HepG2 (cell line): Measurements from ENCODE around the gene ODR4. TPM values are rescaled to one million over a fixed set of nuclear protein-coding genes. Genes with fewer than 3 reads are reported as not detected.
"Not testable (repeated sequence)": the region's sequence is repeated elsewhere in the genome, so short reads cannot be mapped to it uniquely, and the experiment has no call there.

Experiments used
- ATAC-seq: fragments of 200-7000 bp; cut with Tn5 transposase; 3 replicates; pipeline ENCODE4 v1.9.1; 2020; ENCODE audit warnings: mild to moderate bottlenecking, moderate library complexity
- BruUV-seq: library from RNA; stranded (reverse); fragments of 400-500 nt; replicated peaks from 2 replicates; lab custom pipeline; 2021; lab: Mats Ljungman, UMichigan
- CTCF ChIA-PET: fragments of 300-600 bp; formaldehyde crosslinking; extraction: SDS; loops from one replicate; lab custom pipeline; 2021; ENCODE audit warnings: low total read pairs, inconsistent platforms, low intra/inter-chr PET ratio; lab: Yijun Ruan, JAX
- POLR2A ChIA-PET: fragments of 350-600 bp; sonication (Branson Sonifier 250); formaldehyde crosslinking; loops from one replicate; lab custom pipeline; 2020; ENCODE audit warnings: antibody characterized with exemption, inconsistent platforms; lab: Yijun Ruan, JAX
- DNase-seq: peaks from one replicate; pipeline ENCODE4 v3.0.0-alpha.2; 2015; ENCODE audit warnings: low spot score
- FAIRE-seq: peaks from 3 replicates; lab custom pipeline; 2011; peaks lifted over from hg19 to GRCh38; lab: Jason Lieb, UNC
- H2AFZ ChIP-seq: one replicate; pipeline ENCODE4 v1.6.1; 2011; ENCODE audit warnings: low read length, inconsistent platforms
- H3K27ac ChIP-seq: fragments of 300-600 bp; 3 replicates; pipeline ENCODE4 v1.8.0; 2011; ENCODE audit warnings: mixed run types, mild to moderate bottlenecking, mixed read lengths, low read length, inconsistent platforms; ENCODE audit not compliant: insufficient read depth; ENCODE audit errors: extremely low read length
- H3K27me3 ChIP-seq, 2 experiments: fragments of 200-600 bp in 1 of 2; 2 replicates in 1 of 2; 3 replicates in 1 of 2; pipeline versions ENCODE4 v1.6.0 to v1.8.0; 2011; ENCODE audit warnings: low read length in 2 of 2, mild to moderate bottlenecking in 2 of 2, moderate library complexity in 2 of 2, inconsistent platforms in 1 of 2; ENCODE audit not compliant: insufficient read depth in 2 of 2, control insufficient read depth in 1 of 2
- H3K36me3 ChIP-seq, 2 experiments: fragments of 200-600 bp in 1 of 2; replicated peaks in 1 of 2; 2 replicates in 1 of 2; 3 replicates in 1 of 2; pipeline versions ENCODE4 v1.5.1 to v1.8.0; 2011; ENCODE audit warnings: low read length in 2 of 2, inconsistent platforms in 1 of 2; ENCODE audit not compliant: insufficient read depth in 2 of 2, control insufficient read depth in 1 of 2
- H3K4me1 ChIP-seq: 2 replicates; pipeline ENCODE4 v1.5.1; 2012; ENCODE audit warnings: low read length, inconsistent platforms; ENCODE audit not compliant: insufficient read depth
- H3K4me2 ChIP-seq: 2 replicates; pipeline ENCODE4 v1.6.0; 2011; ENCODE audit warnings: low read depth, low read length, inconsistent platforms
- H3K4me3 ChIP-seq, 3 experiments: fragments of 200-600 bp in 1 of 3; sonication (generic), shearing (Covaris generic) in 1 of 3; replicated peaks in 1 of 3; 2 replicates each; pipeline ENCODE4 v1.5.1; 2011 to 2016; ENCODE audit warnings: low read length in 3 of 3, inconsistent platforms in 2 of 3, low read depth in 2 of 3, mild to moderate bottlenecking in 2 of 3, control low read depth in 1 of 3, mixed read lengths in 1 of 3; ENCODE audit not compliant: insufficient read depth in 1 of 3
- H3K79me2 ChIP-seq: one replicate; pipeline ENCODE4 v1.6.1; 2011; ENCODE audit warnings: low read length, inconsistent platforms; ENCODE audit not compliant: insufficient read depth
- H3K9ac ChIP-seq: 2 replicates; pipeline ENCODE4 v1.6.0; 2011; ENCODE audit warnings: mild to moderate bottlenecking, low read depth, low read length, inconsistent platforms; ENCODE audit not compliant: insufficient read depth
- H3K9me3 ChIP-seq: 2 replicates; pipeline ENCODE4 v1.5.1; 2012; ENCODE audit warnings: mild to moderate bottlenecking, low read length
- H4K20me1 ChIP-seq: 2 replicates; pipeline ENCODE4 v1.6.0; 2011; ENCODE audit warnings: inconsistent platforms, mild to moderate bottlenecking, low read length, moderate library complexity; ENCODE audit not compliant: insufficient read depth
- ARNTL ChIP-seq: sonication (generic); formaldehyde crosslinking; IDR thresholded peaks from 2 replicates; pipeline ENCODE4 v1.4.0; 2020; ENCODE audit warnings: mild to moderate bottlenecking, missing genetic modification reagents
- CSRNP2 ChIP-seq: sonication (generic); formaldehyde crosslinking; conservative IDR thresholded peaks from 2 replicates; pipeline ENCODE4 v1.8.0; 2022; ENCODE audit warnings: low read depth, missing genetic modification reagents
- FOXP4 ChIP-seq: sonication (generic); formaldehyde crosslinking; IDR thresholded peaks from 2 replicates; pipeline ENCODE4 v1.4.0; 2020; ENCODE audit warnings: missing genetic modification reagents
- HNF4A ChIP-seq: sonication (generic); formaldehyde crosslinking; IDR thresholded peaks from 2 replicates; pipeline ENCODE4 v1.4.0; 2020; ENCODE audit warnings: missing genetic modification reagents
- NFIB ChIP-seq: sonication (generic); formaldehyde crosslinking; IDR thresholded peaks from 2 replicates; pipeline ENCODE4 v1.9.0; 2021; ENCODE audit warnings: missing genetic modification reagents, mild to moderate bottlenecking, borderline replicate concordance
- NR2C2 ChIP-seq: sonication (generic); formaldehyde crosslinking; IDR thresholded peaks from 2 replicates; pipeline ENCODE4 v1.4.0; 2020; ENCODE audit warnings: missing genetic modification reagents, mild to moderate bottlenecking, moderate library complexity, borderline replicate concordance
- NR2F6 ChIP-seq, 2 experiments: IDR thresholded peaks; 2 replicates each; pipeline ENCODE4 v1.6.1; 2016; ENCODE audit warnings: antibody characterized with exemption in 1 of 2, mild to moderate bottlenecking in 1 of 2
- POGZ ChIP-seq: sonication (generic); formaldehyde crosslinking; IDR thresholded peaks from 2 replicates; pipeline ENCODE4 v1.4.0; 2020; ENCODE audit warnings: mild to moderate bottlenecking, missing genetic modification reagents
- SOX13 ChIP-seq, 3 experiments: fragments of 450-650 bp in 1 of 3; sonication (generic) in 1 of 3; formaldehyde crosslinking in 1 of 3; IDR thresholded peaks in 2 of 3; conservative IDR thresholded peaks in 1 of 3; 2 replicates each; pipeline versions ENCODE4 v1.5.0 to v1.6.1; 2016 to 2020; ENCODE audit warnings: antibody characterized with exemption in 1 of 3, mild to moderate bottlenecking in 1 of 3, missing compliant biosample characterization in 1 of 3, missing genetic modification reagents in 1 of 3, moderate library complexity in 1 of 3
- SOX5 ChIP-seq: IDR thresholded peaks from 2 replicates; pipeline ENCODE4 v1.6.1; 2016; ENCODE audit warnings: borderline replicate concordance
- SOX6 ChIP-seq, 2 experiments: fragments of 450-650 bp in 1 of 2; sonication (generic) in 1 of 2; formaldehyde crosslinking in 1 of 2; IDR thresholded peaks; 2 replicates each; pipeline versions ENCODE4 v1.4.0 to v1.6.1; 2017 to 2020; ENCODE audit warnings: antibody characterized with exemption in 1 of 2, mild to moderate bottlenecking in 1 of 2, missing genetic modification reagents in 1 of 2
- TCF7 ChIP-seq: sonication (generic); IDR thresholded peaks from 2 replicates; pipeline ENCODE4 v1.6.1; 2016; ENCODE audit warnings: antibody characterized with exemption, low read depth
- ZBTB34 ChIP-seq: sonication (generic); formaldehyde crosslinking; IDR thresholded peaks from 2 replicates; pipeline ENCODE4 v1.8.0; 2022; ENCODE audit warnings: mild to moderate bottlenecking, missing genetic modification reagents
- ZNF33A ChIP-seq: sonication (generic); formaldehyde crosslinking; IDR thresholded peaks from 2 replicates; pipeline ENCODE4 v1.5.1; 2020; ENCODE audit warnings: missing genetic modification reagents, mild to moderate bottlenecking, moderate library complexity, borderline replicate concordance
- ZNF44 ChIP-seq: sonication (generic); formaldehyde crosslinking; IDR thresholded peaks from 2 replicates; pipeline ENCODE4 v1.5.1; 2020; ENCODE audit warnings: mild to moderate bottlenecking, missing genetic modification reagents
- WGBS: methylation state at CpG from one replicate; pipeline ENCODE4 v1.1.6; 2017; ENCODE audit warnings: low lambda C conversion rate; 5-methylcytosine and 5-hydroxymethylcytosine counted together
- in situ Hi-C: cut with HindIII; loops from 2 replicates; pipeline ENCODE4 v1.10.0; 2017; ENCODE audit warnings: low pct_unique_long_range_greater_than_20kb; ENCODE audit not compliant: extremely low pct_ligation_motif_present
- intact Hi-C: fragments of 100-400 bp; cut with micrococcal nuclease; formaldehyde crosslinking; loops from one replicate; pipeline ENCODE4 v1.10.0; 2022; ENCODE audit not compliant: unreplicated experiment
- polyA plus RNA-seq, 8 experiments: library from polyadenylated mRNA; depleted of rRNA in 3 of 8; stranded (reverse) in 7 of 8; unstranded in 1 of 8; fragments of >200 nt; fragmentation: Illumina TruSeq in 4 of 8; extraction: Trizol in 4 of 8; gene quantifications; 2 replicates each; pipeline versions ENCODE4 v1.2.1 to v1.2.3, GENCODE V29; 2011 to 2016; ENCODE audit warnings: low read depth in 4 of 8, missing spikeins in 1 of 8, mixed read lengths in 1 of 8; ENCODE audit not compliant: insufficient read depth in 1 of 8
- total RNA-seq, 5 experiments: library from RNA; depleted of rRNA; stranded (reverse); fragments of >200 nt; fragmentation: Illumina TruSeq; extraction: Trizol; gene quantifications; 2 replicates each; pipeline ENCODE4 v1.2.3, GENCODE V29; 2016; ENCODE audit warnings: low read depth in 1 of 5

ODR4 gene
- total and polyA plus RNA-seq, 2 of the 13 experiments (the other 11 are each of a cell fraction or from before 2014, with no cell fraction given): 16.3 to 22.0 TPM

GRCh38 chr1:186340772-186341171 lies 34.9 kb upstream of the ODR4 start (continued):
- TF ChIP-seq ARNTL (no peak), ZNF44 (CRISPR knock-in tag) (no peak), NR2C2 (no peak), ZBTB34 (CRISPR knock-in tag) (no peak), CSRNP2 (no peak), NFIB (CRISPR knock-in tag) (no peak)

GRCh38 chr1:186347837-186348691 lies 27.6 kb upstream of the ODR4 start:
- ATAC-seq; H3K27ac ChIP-seq; H3K79me2 ChIP-seq; H3K4me2 ChIP-seq; FAIRE-seq; H3K9me3 ChIP-seq; H4K20me1 ChIP-seq; CTCF ChIA-PET; intact Hi-C loops; H3K27me3 ChIP-seq; POLR2A ChIA-PET; H2AFZ ChIP-seq; in situ Hi-C loops; BruUV-seq; H3K4me3 ChIP-seq; H3K9ac ChIP-seq; TF ChIP-seq NR2F6 (CRISPR knock-in tag; IDR thresholded peaks at IDR 0.05); SOX13 (IDR thresholded peaks at IDR 0.05); SOX6 (IDR thresholded peaks at IDR 0.05): not testable (repeated sequence)
- 0 out of 2 replicates have a peak, but pooled peaks have one; percentile 30 for TF ChIP-seq FOXP4
- peak; percentile 59 for TF ChIP-seq HNF4A (CRISPR knock-in tag)
- TF ChIP-seq NR2F6 (IDR thresholded peaks at IDR 0.05): 0 out of 2 replicates have a peak, but pooled peaks have one; percentile 9
- 0 out of 2 replicates have a peak, but pooled peaks have one; percentile 16 for TF ChIP-seq TCF7
- TF ChIP-seq POGZ (CRISPR knock-in tag): peak; percentile 55
- peak in 1 of 2 experiments; percentile 41; a peak in 1 of 4 replicates for TF ChIP-seq SOX13 (CRISPR knock-in tag; conservative IDR thresholded peaks at IDR 0.05 in 1 of 2, IDR thresholded peaks at IDR 0.05 in 1 of 2)
- TF ChIP-seq ZNF33A: peak; percentile 96; the same call in 1 of the 2 replicates
- peak; percentile 28; the same call in 1 of the 2 replicates for TF ChIP-seq SOX6 (CRISPR knock-in tag; IDR thresholded peaks at IDR 0.05)
- 0 out of 2 replicates have a peak, but pooled peaks have one; percentile 21 for TF ChIP-seq SOX5 (CRISPR knock-in tag)
- H3K36me3 ChIP-seq: peaks cover 17 to 73% of the 10 kb centered on the region in 2 experiments
- H3K4me1 ChIP-seq: peaks cover 10% of the 10 kb centered on the region; the same call in 1 of the 2 replicates
- WGBS: 95% methylated on average over 8 of the region's 8 CpGs
- DNase-seq: peak; percentile 10
